HL-60 (cell line): Measurements from ENCODE around the gene ERC2.

Experiments
- DNase-seq, 2 experiments: peaks; one replicate each; pipeline ENCODE4 v3.0.0-alpha.2; 2010 to 2020; ENCODE audit warnings: low read depth in 1 of 2, low spot score in 1 of 2
- H3K27ac ChIP-seq: fragments of 250-450 bp; sonication (Bioruptor Pico); replicated peaks from 2 replicates; pipeline ENCODE4 v1.5.1; 2020; ENCODE audit warnings: mild to moderate bottlenecking, moderate library complexity
- H3K27me3 ChIP-seq: fragments of 250-450 bp; sonication (Bioruptor Pico); 2 replicates; pipeline ENCODE4 v1.5.1; 2021; ENCODE audit warnings: mild to moderate bottlenecking, moderate library complexity; ENCODE audit not compliant: insufficient read depth, poor library complexity, severe bottlenecking
- H3K4me3 ChIP-seq: replicated peaks from 2 replicates; pipeline ENCODE4 v1.5.1; 2011; ENCODE audit warnings: mild to moderate bottlenecking, control low read depth, low read length; ENCODE audit not compliant: insufficient read depth
- CTCF ChIP-seq: IDR thresholded peaks from one replicate; pipeline ENCODE4 v1.5.1; 2011; ENCODE audit warnings: low read length, control low read depth, inconsistent platforms; ENCODE audit not compliant: insufficient read depth
- GABPA ChIP-seq: IDR thresholded peaks from 2 replicates; pipeline ENCODE4 v1.6.1; 2012; ENCODE audit warnings: low read depth
- POLR2AphosphoS5 ChIP-seq: IDR thresholded peaks from 2 replicates; pipeline ENCODE4 v1.6.1; 2012; ENCODE audit warnings: low read depth
- SPI1 ChIP-seq: IDR thresholded peaks from 2 replicates; pipeline ENCODE4 v1.6.1; 2012; ENCODE audit warnings: low read depth, mild to moderate bottlenecking, borderline replicate concordance
- TF ChIP-seq, protein P1 (sequence below): IDR thresholded peaks from 2 replicates; pipeline ENCODE4 v1.6.1; 2012; ENCODE audit warnings: low read depth; ENCODE audit not compliant: insufficient replicate concordance

ERC2 gene

DNA sequence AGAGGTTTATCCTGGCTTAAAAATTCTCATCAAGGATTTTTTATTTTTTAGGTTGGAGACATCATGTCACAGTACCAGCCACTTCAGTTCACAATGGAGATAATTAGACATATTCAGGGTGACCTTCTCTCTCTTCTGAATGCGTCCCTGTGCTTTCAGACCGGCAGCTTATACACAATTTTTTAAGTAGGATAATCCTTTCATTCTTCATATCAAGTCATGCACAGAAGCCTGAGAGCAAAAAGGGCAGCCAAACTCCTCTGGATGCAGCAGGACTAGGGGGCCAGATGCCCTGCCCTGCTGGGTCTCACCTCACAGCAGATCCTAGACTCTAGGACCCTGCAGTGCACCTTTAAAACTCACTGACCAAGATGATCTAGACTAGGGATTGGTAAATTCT lies 210.4 kb downstream of the ERC2 start:
- Histone ChIP-seq H3K4me3 (no peak overlapping the region), H3K27me3 (no peaks in the 10 kb centered on the region), H3K27ac (no peak overlapping the region)
- TF ChIP-seq POLR2AphosphoS5 (no peak), SPI1 (no peak), CTCF (no peak), GABPA (no peak)
- TF ChIP-seq, protein P1, sequence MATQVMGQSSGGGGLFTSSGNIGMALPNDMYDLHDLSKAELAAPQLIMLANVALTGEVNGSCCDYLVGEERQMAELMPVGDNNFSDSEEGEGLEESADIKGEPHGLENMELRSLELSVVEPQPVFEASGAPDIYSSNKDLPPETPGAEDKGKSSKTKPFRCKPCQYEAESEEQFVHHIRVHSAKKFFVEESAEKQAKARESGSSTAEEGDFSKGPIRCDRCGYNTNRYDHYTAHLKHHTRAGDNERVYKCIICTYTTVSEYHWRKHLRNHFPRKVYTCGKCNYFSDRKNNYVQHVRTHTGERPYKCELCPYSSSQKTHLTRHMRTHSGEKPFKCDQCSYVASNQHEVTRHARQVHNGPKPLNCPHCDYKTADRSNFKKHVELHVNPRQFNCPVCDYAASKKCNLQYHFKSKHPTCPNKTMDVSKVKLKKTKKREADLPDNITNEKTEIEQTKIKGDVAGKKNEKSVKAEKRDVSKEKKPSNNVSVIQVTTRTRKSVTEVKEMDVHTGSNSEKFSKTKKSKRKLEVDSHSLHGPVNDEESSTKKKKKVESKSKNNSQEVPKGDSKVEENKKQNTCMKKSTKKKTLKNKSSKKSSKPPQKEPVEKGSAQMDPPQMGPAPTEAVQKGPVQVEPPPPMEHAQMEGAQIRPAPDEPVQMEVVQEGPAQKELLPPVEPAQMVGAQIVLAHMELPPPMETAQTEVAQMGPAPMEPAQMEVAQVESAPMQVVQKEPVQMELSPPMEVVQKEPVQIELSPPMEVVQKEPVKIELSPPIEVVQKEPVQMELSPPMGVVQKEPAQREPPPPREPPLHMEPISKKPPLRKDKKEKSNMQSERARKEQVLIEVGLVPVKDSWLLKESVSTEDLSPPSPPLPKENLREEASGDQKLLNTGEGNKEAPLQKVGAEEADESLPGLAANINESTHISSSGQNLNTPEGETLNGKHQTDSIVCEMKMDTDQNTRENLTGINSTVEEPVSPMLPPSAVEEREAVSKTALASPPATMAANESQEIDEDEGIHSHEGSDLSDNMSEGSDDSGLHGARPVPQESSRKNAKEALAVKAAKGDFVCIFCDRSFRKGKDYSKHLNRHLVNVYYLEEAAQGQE: no peak
- DNase-seq: no peak

DNA sequence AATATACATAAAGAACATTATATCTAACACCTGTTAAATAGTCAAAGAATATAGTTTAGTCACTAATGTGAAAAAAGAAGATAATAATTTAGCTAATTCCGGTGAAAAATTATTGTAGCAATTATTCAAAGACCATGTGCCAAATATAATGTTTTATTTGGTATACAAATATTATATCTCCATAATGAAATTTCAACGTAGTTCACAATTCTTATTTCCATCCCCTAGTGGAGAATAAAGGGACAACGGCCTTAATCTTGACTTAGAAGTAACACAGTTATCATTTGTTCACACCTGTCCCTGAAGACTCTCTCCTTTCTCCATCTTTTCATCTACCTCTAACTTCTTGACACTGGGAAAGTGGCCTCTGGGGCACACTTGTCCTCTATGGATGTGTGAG lies 213.4 kb downstream of the ERC2 start:
- Histone ChIP-seq H3K4me3 (no peak overlapping the region), H3K27ac (no peak overlapping the region), H3K27me3 (no peaks in the 10 kb centered on the region)
- TF ChIP-seq SPI1: no peak
- peak; percentile 10 for TF ChIP-seq CTCF
- DNase-seq: no peak

GRCh38 chr3:56253941-56254665 lies 214.2 kb downstream of the ERC2 start:
- H3K27me3 ChIP-seq: no peaks in the 10 kb centered on the region
- no peak overlapping the region for H3K4me3 ChIP-seq
- no peak overlapping the region for H3K27ac ChIP-seq
- no peak for TF ChIP-seq SPI1
- TF ChIP-seq, protein P1: no peak
- TF ChIP-seq POLR2AphosphoS5: no peak
- no peak for TF ChIP-seq GABPA
- no peak for TF ChIP-seq CTCF
- no peak for DNase-seq

GRCh38 chr3:56251343-56251945 lies 216.8 kb downstream of the ERC2 start:
- H3K4me3 ChIP-seq: no peak overlapping the region
- DNase-seq: peak in 1 of 2 experiments; percentile 15
- no peaks in the 10 kb centered on the region for H3K27me3 ChIP-seq
- no peak overlapping the region for H3K27ac ChIP-seq
- TF ChIP-seq, protein P1: no peak
- TF ChIP-seq CTCF: peak; percentile 67
- no peak for TF ChIP-seq SPI1
- no peak for TF ChIP-seq POLR2AphosphoS5
- no peak for TF ChIP-seq GABPA
